CD4-positive, alpha-beta memory T cell (primary cell): ENCODE data around the gene KCTD5. TPM values are rescaled to one million over a fixed set of nuclear protein-coding genes. Genes with fewer than 3 reads are reported as not detected.
"Not testable (repeated sequence)": the region's sequence is repeated elsewhere in the genome, so short reads cannot be mapped to it uniquely, and the experiment has no call there.

Source experiments
- CTCF ChIA-PET: fragments of 350-600 bp; sonication (Branson Sonifier 250); formaldehyde crosslinking; loops from one replicate; lab custom pipeline; 2021; ENCODE audit warnings: inconsistent platforms; ENCODE audit not compliant: partially characterized antibody; lab: Charles Lee
- POLR2A ChIA-PET: fragments of 350-600 bp; sonication (Branson Sonifier 250); formaldehyde crosslinking; loops from one replicate; lab custom pipeline; 2021; ENCODE audit not compliant: partially characterized antibody; lab: Charles Lee
- DNase-seq, 5 donors: peaks; one replicate each; pipeline versions ENCODE4 v3.0.0 to v3.0.0-alpha.2; 2020 to 2022; ENCODE audit warnings: mixed read lengths in 1 of 5
- H3K27ac ChIP-seq: one replicate; pipeline ENCODE4 v1.7.0; 2013; ENCODE audit warnings: low read depth, low read length
- H3K27me3 ChIP-seq: 2 replicates; pipeline ENCODE4 v1.7.0; 2013; ENCODE audit warnings: mild to moderate bottlenecking, low read length, moderate library complexity; ENCODE audit not compliant: insufficient read depth
- H3K36me3 ChIP-seq: 2 replicates; pipeline ENCODE4 v1.7.0; 2013; ENCODE audit warnings: mild to moderate bottlenecking, low read length, moderate library complexity; ENCODE audit not compliant: insufficient read depth
- H3K4me1 ChIP-seq: 2 replicates; pipeline ENCODE4 v1.7.0; 2013; ENCODE audit warnings: mild to moderate bottlenecking, low read length, moderate library complexity; ENCODE audit not compliant: insufficient read depth
- H3K4me3 ChIP-seq, 2 donors: one replicate each; pipeline ENCODE4 v1.7.0; 2013; ENCODE audit warnings: low read length in 2 of 2, mild to moderate bottlenecking in 1 of 2
- H3K9me3 ChIP-seq, 2 donors: one replicate each; pipeline ENCODE4 v1.7.0; 2013; ENCODE audit warnings: low read length in 2 of 2, control low read depth in 1 of 2; ENCODE audit not compliant: control insufficient read depth in 1 of 2
- H3K27ac Mint-ChIP-seq, 7 donors: one replicate each; pipeline ENCODE4 v1.8.0; 2020 to 2021; ENCODE audit warnings: mixed read lengths in 7 of 7, mild to moderate bottlenecking in 6 of 7, inconsistent platforms in 3 of 7, moderate library complexity in 3 of 7
- H3K27me3 Mint-ChIP-seq, 2 donors: one replicate each; pipeline ENCODE4 v1.8.0; 2020 to 2021; ENCODE audit warnings: mixed read lengths in 2 of 2
- H3K36me3 Mint-ChIP-seq, 2 donors: one replicate each; pipeline ENCODE4 v1.8.0; 2020 to 2021; ENCODE audit warnings: mixed read lengths in 2 of 2, inconsistent platforms in 1 of 2, mild to moderate bottlenecking in 1 of 2
- H3K4me1 Mint-ChIP-seq, 4 donors: one replicate each; pipeline ENCODE4 v1.8.0; 2020 to 2021; ENCODE audit warnings: mixed read lengths in 4 of 4, mild to moderate bottlenecking in 1 of 4
- H3K4me3 Mint-ChIP-seq, 8 donors: one replicate each; pipeline ENCODE4 v1.8.0; 2020 to 2021; ENCODE audit warnings: mixed read lengths in 8 of 8, mild to moderate bottlenecking in 7 of 8, moderate library complexity in 6 of 8, inconsistent platforms in 3 of 8
- H3K9me3 Mint-ChIP-seq, 8 donors: one replicate each; pipeline ENCODE4 v1.8.0; 2020 to 2021; ENCODE audit warnings: mixed read lengths in 8 of 8, mild to moderate bottlenecking in 5 of 8, inconsistent platforms in 3 of 8, moderate library complexity in 1 of 8
- intact Hi-C: fragments of 100-400 bp; cut with micrococcal nuclease; formaldehyde crosslinking; loops from one replicate; pipeline ENCODE4 v1.15.1; 2023
- polyA plus RNA-seq, 2 donors: library from polyadenylated mRNA; unstranded; fragments of 300-500 nt; fragmentation: Illumina TruSeq; gene quantifications; one replicate each; pipeline ENCODE4 v1.2.3, GENCODE V29; 2021
- total RNA-seq, 2 experiments: library from RNA; stranded (reverse); gene quantifications; one replicate each; pipeline ENCODE4 v1.2.3, GENCODE V29; 2021

KCTD5 gene
- total RNA-seq (10 to 100 TPM; 26.7 to 27.1 TPM), polyA plus RNA-seq (10 to 100 TPM; 19.6 to 22.5 TPM)

DNA sequence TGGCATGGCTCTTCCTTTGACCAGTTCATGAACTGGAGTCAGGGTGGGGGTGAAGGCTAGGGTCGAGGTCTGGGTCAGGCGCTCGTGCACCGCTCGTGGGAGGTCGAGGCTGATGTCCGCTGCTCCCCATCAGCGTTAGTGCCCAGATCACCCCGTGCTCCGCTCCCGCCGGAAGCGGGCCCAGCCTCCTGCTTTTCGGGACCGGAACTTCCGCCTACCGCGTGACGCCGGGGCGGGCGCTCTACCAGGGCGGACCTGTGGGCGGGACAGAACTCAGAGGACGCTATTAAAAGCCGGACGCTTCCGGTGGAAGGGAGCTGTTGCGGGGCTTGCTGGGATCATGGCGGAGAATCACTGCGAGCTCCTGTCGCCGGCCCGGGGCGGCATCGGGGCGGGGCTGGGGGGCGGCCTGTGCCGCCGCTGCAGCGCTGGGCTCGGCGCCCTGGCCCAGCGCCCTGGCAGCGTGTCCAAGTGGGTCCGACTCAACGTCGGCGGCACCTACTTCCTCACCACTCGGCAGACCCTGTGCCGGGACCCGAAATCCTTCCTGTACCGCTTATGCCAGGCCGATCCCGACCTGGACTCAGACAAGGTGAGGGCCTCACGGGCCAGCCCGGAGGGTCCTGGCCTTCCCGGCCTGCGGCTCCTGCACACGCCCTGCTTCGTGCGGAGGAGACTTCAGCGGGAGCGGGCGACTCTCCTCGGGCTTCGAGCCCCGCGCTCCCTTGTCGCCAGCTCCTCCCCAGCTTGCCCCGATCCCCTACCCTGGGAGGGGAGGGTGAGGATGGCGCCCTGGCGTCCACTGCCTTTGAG is at the start of gene KCTD5:
Gene KCTD5, plus strand, starts transcription at position 315 of the 813 bp plus-strand sequence. Its CDS starts 26 bp downstream, at position 341.
- Mint-ChIP-seq H3K27ac (peak within 1 kb of the TSS; percentile 87 to 96 (median 95)), H3K36me3 (peaks cover 3 to 4% of the 10 kb centered on the region in 2 donors), H3K4me3 (peak within 1 kb of the TSS; percentile 92 to 97 (median 94)), H3K9me3 (no peaks in the 10 kb centered on the region), H3K27me3 (no peaks in the 10 kb centered on the region), H3K4me1 (peaks cover 15 to 30% (median 24%) of the 10 kb centered on the region in 4 donors)
- Histone ChIP-seq H3K36me3 (no peaks in the 10 kb centered on the region), H3K27ac (peak within 1 kb of the TSS; percentile 79), H3K4me3 (peak within 1 kb of the TSS; percentile 96 to 98), H3K27me3 (no peaks in the 10 kb centered on the region), H3K4me1 (peaks cover 34% of the 10 kb centered on the region), H3K9me3 (no peaks in the 10 kb centered on the region)
- ChIA-PET POLR2A (interaction anchor here (0.6 to 1.7 kb wide), 20 partner anchors 8 to 976 kb away, joined by 3 to 36 read pairs (median 5); partner anchors contain the start of genes CEMP1, ELOB, FLYWCH1 and FLYWCH2), CTCF (interaction anchor here (0.5 kb wide), 1 partner anchor 260 kb away, joined by 4 read pairs; no protein-coding TSS in a partner anchor)
- intact Hi-C loops, result loop anchor here (1.0 kb wide), 4 partner anchors 9 to 186 kb away; partner anchors contain the start of gene SRRM2
- DNase-seq, result peak; percentile 94 to 95 (median 94)

GRCh38 chr16:2639071-2639721 is 43.1 kb upstream of the KCTD5 start:
- H3K36me3 Mint-ChIP-seq, H3K4me3 Mint-ChIP-seq, H3K4me1 ChIP-seq, CTCF ChIA-PET, H3K36me3 ChIP-seq, H3K27ac ChIP-seq, H3K9me3 ChIP-seq, H3K4me3 ChIP-seq, H3K27me3 Mint-ChIP-seq, intact Hi-C loops, H3K9me3 Mint-ChIP-seq, POLR2A ChIA-PET, H3K27me3 ChIP-seq, H3K27ac Mint-ChIP-seq, H3K4me1 Mint-ChIP-seq: not testable (repeated sequence)
- DNase-seq, result peak in 4 of 5 donors; percentile 18 to 62 (median 38)

GRCh38 chr16:2639722-2640072 is 42.6 kb upstream of the KCTD5 start:
- H3K4me3 Mint-ChIP-seq, H3K27ac Mint-ChIP-seq, H3K27me3 Mint-ChIP-seq, H3K9me3 Mint-ChIP-seq, H3K27ac ChIP-seq, CTCF ChIA-PET, intact Hi-C loops, DNase-seq, H3K9me3 ChIP-seq, H3K4me1 ChIP-seq, H3K36me3 ChIP-seq, H3K27me3 ChIP-seq, H3K4me3 ChIP-seq, POLR2A ChIA-PET, H3K36me3 Mint-ChIP-seq, H3K4me1 Mint-ChIP-seq: not testable (repeated sequence)

- POLR2A ChIA-PET, H3K9me3 Mint-ChIP-seq, DNase-seq, H3K27me3 ChIP-seq, H3K4me1 Mint-ChIP-seq, intact Hi-C loops, H3K9me3 ChIP-seq, H3K36me3 ChIP-seq, H3K27me3 Mint-ChIP-seq, H3K4me3 ChIP-seq, CTCF ChIA-PET, H3K4me3 Mint-ChIP-seq, H3K27ac ChIP-seq, H3K4me1 ChIP-seq, H3K27ac Mint-ChIP-seq, H3K36me3 Mint-ChIP-seq: not testable (repeated sequence)
These were observed 39.8 kb upstream of the KCTD5 start for GRCh38 chr16:2642561-2642960.

DNA sequence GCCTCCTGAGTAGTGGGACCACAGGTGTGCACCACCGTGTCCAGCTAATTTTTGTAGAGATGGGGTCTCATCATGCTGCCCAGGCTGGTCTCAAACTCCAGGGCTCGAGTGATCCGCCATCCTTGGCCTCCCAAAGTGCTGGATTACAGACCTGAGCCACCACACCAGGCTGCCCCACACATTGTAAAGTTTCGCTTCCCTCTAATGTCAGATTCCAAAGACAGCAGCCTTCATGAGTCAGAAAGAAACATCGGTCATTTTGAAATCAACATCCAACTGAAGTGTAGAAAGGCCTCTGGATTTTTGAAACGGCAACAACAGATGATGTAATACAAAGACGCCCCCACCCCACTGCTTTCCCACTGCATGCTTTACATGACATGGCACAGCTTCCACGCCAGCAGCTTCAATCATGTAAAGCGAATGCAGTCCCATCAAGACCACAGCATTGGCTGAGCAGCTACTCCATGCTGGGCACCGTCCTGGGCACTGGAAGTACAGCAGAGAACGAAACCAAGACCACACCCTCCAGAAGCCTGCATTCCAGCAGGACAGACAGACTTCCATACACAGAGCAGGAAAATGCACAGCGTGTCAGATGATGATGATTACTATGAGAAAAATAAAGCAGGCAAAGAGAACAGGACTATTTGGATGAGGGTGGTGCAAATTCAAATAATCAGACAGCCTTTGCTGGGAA is 37.4 kb upstream of the KCTD5 start:
- H3K9me3 Mint-ChIP-seq, H3K4me3 ChIP-seq, H3K36me3 ChIP-seq, POLR2A ChIA-PET, H3K4me1 Mint-ChIP-seq, H3K4me1 ChIP-seq, DNase-seq, H3K27ac Mint-ChIP-seq, intact Hi-C loops, H3K9me3 ChIP-seq, H3K27ac ChIP-seq, H3K27me3 ChIP-seq, H3K27me3 Mint-ChIP-seq, H3K4me3 Mint-ChIP-seq, CTCF ChIA-PET, H3K36me3 Mint-ChIP-seq: not testable (repeated sequence)

DNA sequence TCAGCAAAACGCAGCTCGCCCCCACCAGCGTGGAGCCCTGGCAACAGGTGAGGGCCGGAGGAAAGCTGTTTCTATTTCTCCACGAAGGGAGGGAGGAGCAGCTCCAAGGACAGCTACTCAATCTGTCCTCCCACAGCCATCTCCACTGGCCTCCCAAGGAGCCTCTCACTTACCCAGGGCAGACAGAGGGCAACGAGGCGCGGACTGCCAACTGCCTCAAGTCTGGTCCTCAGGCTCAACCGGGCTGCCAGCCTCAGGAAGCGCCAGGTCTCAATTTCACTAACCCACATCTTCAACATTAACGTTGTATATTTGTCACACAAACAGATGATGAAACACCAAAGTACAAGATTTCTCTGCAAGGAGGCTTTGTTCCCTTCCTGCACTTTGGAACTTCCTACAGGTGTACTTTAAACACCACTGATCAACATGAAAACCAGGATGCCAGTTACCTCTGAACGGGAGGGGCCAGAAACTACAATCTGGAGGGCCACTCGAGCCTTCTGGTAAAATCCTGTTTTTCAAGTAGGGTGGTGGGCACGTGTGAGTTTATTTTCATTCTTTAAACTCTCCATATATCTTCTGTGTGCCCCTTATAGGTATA is 31.0 kb upstream of the KCTD5 start:
- intact Hi-C loops, H3K4me1 Mint-ChIP-seq, H3K4me3 Mint-ChIP-seq, H3K9me3 Mint-ChIP-seq, H3K36me3 ChIP-seq, DNase-seq, H3K36me3 Mint-ChIP-seq, H3K4me1 ChIP-seq, H3K4me3 ChIP-seq, H3K27me3 Mint-ChIP-seq, H3K27ac ChIP-seq, POLR2A ChIA-PET, H3K9me3 ChIP-seq, CTCF ChIA-PET, H3K27ac Mint-ChIP-seq, H3K27me3 ChIP-seq: not testable (repeated sequence)

- intact Hi-C loops, POLR2A ChIA-PET, DNase-seq, H3K9me3 Mint-ChIP-seq, H3K27me3 ChIP-seq, H3K27ac Mint-ChIP-seq, H3K4me1 Mint-ChIP-seq, H3K36me3 ChIP-seq, CTCF ChIA-PET, H3K27me3 Mint-ChIP-seq, H3K9me3 ChIP-seq, H3K4me3 ChIP-seq, H3K27ac ChIP-seq, H3K36me3 Mint-ChIP-seq, H3K4me1 ChIP-seq, H3K4me3 Mint-ChIP-seq: not testable (repeated sequence)
These were observed 28.4 kb upstream of the KCTD5 start for GRCh38 chr16:2653915-2654314.
